GM19324 (cell line): ENCODE measurements around the gene GNB5.

Experiments used
- ATAC-seq: cut with Tn5 transposase; IDR thresholded peaks from one replicate; pipeline ENCODE4 v1.9.1; 2021; ENCODE audit warnings: mild to moderate bottlenecking, moderate library complexity; ENCODE audit not compliant: unreplicated experiment, low FRiP score

Gene GNB5

GRCh38 chr15:52071570-52071969 lies 119.6 kb downstream of the GNB5 start:
- ATAC-seq = no peak

- no peak for ATAC-seq
These were observed 121.6 kb downstream of the GNB5 start for GRCh38 chr15:52069559-52069958.

- ATAC-seq = no peak
These were observed 123.1 kb downstream of the GNB5 start for GRCh38 chr15:52068004-52068615.

- ATAC-seq = no peak
These were observed 123.7 kb downstream of the GNB5 start for GRCh38 chr15:52067545-52067926.

- no peak for ATAC-seq
These were observed 124.2 kb downstream of the GNB5 start for GRCh38 chr15:52066842-52067544.
